Jurkat, Clone E6-1 (cell line): ENCODE measurements around the gene NEMP2.

Experiments
- DNase-seq: peaks from one replicate; pipeline ENCODE4 v3.0.0-alpha.2; 2011; ENCODE audit warnings: low read depth, low spot score
- H3K4me3 ChIP-seq: 2 replicates; pipeline ENCODE4 v1.5.1; 2011; ENCODE audit warnings: mild to moderate bottlenecking, low read length, control low read depth, moderate library complexity

The NEMP2 gene

GRCh38 chr2:190562121-190562520 is 27.6 kb upstream of the NEMP2 start:
- DNase-seq, result no peak
- no peak overlapping the region for H3K4me3 ChIP-seq

GRCh38 chr2:190561094-190561493 is 26.6 kb upstream of the NEMP2 start:
- H3K4me3 ChIP-seq, result no peak overlapping the region
- no peak for DNase-seq

- DNase-seq, result no peak
- H3K4me3 ChIP-seq, result no peak overlapping the region
These were observed 20.0 kb upstream of the NEMP2 start for GRCh38 chr2:190554357-190555006.

- no peak for DNase-seq
These were observed 18.7 kb upstream of the NEMP2 start for GRCh38 chr2:190553254-190553653.

GRCh38 chr2:190551928-190552327 is 17.4 kb upstream of the NEMP2 start:
- DNase-seq, result no peak

More at GRCh38 chr2:190553254-190553653, 18.7 kb upstream of the NEMP2 start:
- H3K4me3 ChIP-seq, result no peak overlapping the region

GRCh38 chr2:190550137-190550536 is 15.6 kb upstream of the NEMP2 start:
- DNase-seq, result no peak
- H3K4me3 ChIP-seq, result no peak overlapping the region

More at GRCh38 chr2:190551928-190552327, 17.4 kb upstream of the NEMP2 start:
- no peak overlapping the region for H3K4me3 ChIP-seq

- no peak for DNase-seq
These were observed 13.4 kb upstream of the NEMP2 start for GRCh38 chr2:190547886-190548285.

GRCh38 chr2:190546734-190547133 is 12.2 kb upstream of the NEMP2 start:
- no peak overlapping the region for H3K4me3 ChIP-seq
- no peak for DNase-seq

More at GRCh38 chr2:190547886-190548285, 13.4 kb upstream of the NEMP2 start:
- H3K4me3 ChIP-seq, result no peak overlapping the region

- no peak overlapping the region for H3K4me3 ChIP-seq
- DNase-seq, result no peak
These were observed 11.2 kb upstream of the NEMP2 start for GRCh38 chr2:190545555-190546385.

GRCh38 chr2:190545093-190545492 is 10.6 kb upstream of the NEMP2 start:
- no peak overlapping the region for H3K4me3 ChIP-seq
- DNase-seq, result no peak

GRCh38 chr2:190540048-190540447 is 5.5 kb upstream of the NEMP2 start:
- no peak overlapping the region for H3K4me3 ChIP-seq
- no peak for DNase-seq

- no peak for DNase-seq
- H3K4me3 ChIP-seq, result no peak overlapping the region
These were observed 3.7 kb upstream of the NEMP2 start for GRCh38 chr2:190538201-190538600.

GRCh38 chr2:190537765-190538164 is 3.2 kb upstream of the NEMP2 start:
- DNase-seq, result no peak
- H3K4me3 ChIP-seq, result no peak overlapping the region

GRCh38 chr2:190535586-190535985 is 1.1 kb upstream of the NEMP2 start:
- peak overlapping the region; percentile 64 for H3K4me3 ChIP-seq

GRCh38 chr2:190535121-190535439 is 558 bp upstream of the NEMP2 start:
- peak overlapping the region; percentile 64 for H3K4me3 ChIP-seq
- DNase-seq, result no peak

More at GRCh38 chr2:190535586-190535985, 1.1 kb upstream of the NEMP2 start:
- DNase-seq, result no peak

GRCh38 chr2:190533968-190534309 is 583 bp downstream of the NEMP2 start:
- peak overlapping the region; percentile 64 for H3K4me3 ChIP-seq

GRCh38 chr2:190533175-190533967 is 1.2 kb downstream of the NEMP2 start:
- peak overlapping the region; percentile 64 for H3K4me3 ChIP-seq
- no peak for DNase-seq

More at GRCh38 chr2:190533968-190534309, 583 bp downstream of the NEMP2 start:
- DNase-seq, result peak; percentile 61

GRCh38 chr2:190532581-190532980 is 1.9 kb downstream of the NEMP2 start:
- H3K4me3 ChIP-seq, result no peak overlapping the region; the same call in 1 of the 2 replicates
- peak; percentile 58 for DNase-seq

- no peak for DNase-seq
- H3K4me3 ChIP-seq, result no peak overlapping the region
These were observed 4.1 kb downstream of the NEMP2 start for GRCh38 chr2:190530248-190530900.
